KMS-11 (cell line): ENCODE results near the gene PCNX1.

Source experiments
- H2AFZ ChIP-seq: fragments of 200-600 bp; sonication (generic); 2 replicates; pipeline ENCODE4 v1.6.1; 2016; ENCODE audit warnings: antibody characterized with exemption, mixed run types, low read depth
- H3K27ac ChIP-seq: fragments of 200-600 bp; sonication (generic); 2 replicates; pipeline ENCODE4 v1.6.1; 2016; ENCODE audit warnings: mild to moderate bottlenecking, mixed run types
- H3K27me3 ChIP-seq: fragments of 200-600 bp; sonication (generic); 2 replicates; pipeline ENCODE4 v1.6.1; 2017; ENCODE audit warnings: mild to moderate bottlenecking, low read depth, mixed run types, moderate library complexity; ENCODE audit not compliant: insufficient read depth
- H3K36me3 ChIP-seq: fragments of 200-600 bp; sonication (generic); 2 replicates; pipeline ENCODE4 v1.6.1; 2017; ENCODE audit warnings: mild to moderate bottlenecking, mixed run types; ENCODE audit not compliant: insufficient read depth
- H3K4me1 ChIP-seq: fragments of 200-600 bp; sonication (generic); 2 replicates; pipeline ENCODE4 v1.6.1; 2016; ENCODE audit warnings: mild to moderate bottlenecking, low read depth, mixed run types; ENCODE audit not compliant: poor library complexity, severe bottlenecking
- H3K4me2 ChIP-seq: fragments of 200-600 bp; sonication (generic); 2 replicates; pipeline ENCODE4 v1.7.0; 2016; ENCODE audit warnings: mild to moderate bottlenecking, mixed run types
- H3K4me3 ChIP-seq: fragments of 200-600 bp; sonication (generic); IDR thresholded peaks from 2 replicates; pipeline ENCODE4 v1.6.1; 2017; ENCODE audit warnings: low read depth, low read length, mixed read lengths; ENCODE audit not compliant: insufficient read depth
- H3K79me2 ChIP-seq: fragments of 200-600 bp; sonication (generic); 2 replicates; pipeline ENCODE4 v1.6.1; 2016; ENCODE audit warnings: low read depth, mixed run types; ENCODE audit not compliant: insufficient read depth
- H3K9ac ChIP-seq: fragments of 200-600 bp; sonication (generic); 2 replicates; pipeline ENCODE4 v1.6.1; 2016; ENCODE audit warnings: mild to moderate bottlenecking, mixed run types
- H4K20me1 ChIP-seq: fragments of 200-600 bp; sonication (generic); 2 replicates; pipeline ENCODE4 v1.6.1; 2016; ENCODE audit warnings: mild to moderate bottlenecking, mixed run types; ENCODE audit not compliant: insufficient read depth
- CTCF ChIP-seq: fragments of 200-600 bp; sonication (generic); conservative IDR thresholded peaks from 2 replicates; pipeline ENCODE4 v1.6.1; 2017; ENCODE audit warnings: low read depth, mild to moderate bottlenecking, antibody characterized with exemption, low read length, moderate library complexity, mixed read lengths

Gene PCNX1

GRCh38 chr14:70995211-70995610 is 88.0 kb downstream of the PCNX1 start:
- no peak for TF ChIP-seq CTCF
- Histone ChIP-seq H4K20me1 (no peaks in the 10 kb centered on the region), H3K79me2 (no peaks in the 10 kb centered on the region), H2AFZ (no peak overlapping the region), H3K4me1 (no peaks in the 10 kb centered on the region), H3K36me3 (no peaks in the 10 kb centered on the region), H3K27me3 (no peaks in the 10 kb centered on the region), H3K4me3 (no peak overlapping the region), H3K4me2 (no peak overlapping the region), H3K27ac (no peak overlapping the region), H3K9ac (no peak overlapping the region)

GRCh38 chr14:70995671-70996070 is 88.4 kb downstream of the PCNX1 start:
- H3K27me3 ChIP-seq = no peaks in the 10 kb centered on the region
- no peak for TF ChIP-seq CTCF
- H4K20me1 ChIP-seq = no peaks in the 10 kb centered on the region
- no peaks in the 10 kb centered on the region for H3K4me1 ChIP-seq
- H3K79me2 ChIP-seq = no peaks in the 10 kb centered on the region
- H3K9ac ChIP-seq = no peak overlapping the region
- no peak overlapping the region for H3K4me3 ChIP-seq
- no peak overlapping the region for H3K27ac ChIP-seq
- H3K36me3 ChIP-seq = no peaks in the 10 kb centered on the region
- no peak overlapping the region for H3K4me2 ChIP-seq
- H2AFZ ChIP-seq = no peak overlapping the region

GRCh38 chr14:70999117-70999516 is 91.9 kb downstream of the PCNX1 start:
- TF ChIP-seq CTCF = no peak
- Histone ChIP-seq H3K4me1 (no peaks in the 10 kb centered on the region), H2AFZ (no peak overlapping the region), H3K27me3 (no peaks in the 10 kb centered on the region), H3K4me2 (no peak overlapping the region), H3K36me3 (no peaks in the 10 kb centered on the region), H3K9ac (no peak overlapping the region), H3K27ac (no peak overlapping the region), H3K4me3 (no peak overlapping the region), H4K20me1 (no peaks in the 10 kb centered on the region), H3K79me2 (no peaks in the 10 kb centered on the region)

DNA sequence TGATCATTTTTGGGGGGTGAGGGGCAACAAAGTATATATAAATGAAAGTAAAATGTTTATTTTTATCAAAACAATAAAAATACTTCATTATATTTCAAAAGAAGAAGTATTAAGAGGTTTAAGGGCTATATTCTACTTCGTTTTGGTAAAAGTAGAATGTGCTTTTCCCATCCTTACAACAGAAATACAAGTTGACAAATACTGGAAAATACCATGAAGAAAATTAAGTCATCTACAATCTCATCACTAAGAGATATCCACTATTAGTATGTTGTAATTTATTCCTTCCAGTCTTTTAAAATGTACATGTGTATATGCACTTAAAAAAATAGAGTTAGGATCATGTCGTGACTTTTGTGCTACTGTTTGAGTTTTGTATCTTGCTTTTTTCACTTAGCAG is 92.8 kb downstream of the PCNX1 start:
- Histone ChIP-seq H3K79me2 (no peaks in the 10 kb centered on the region), H3K4me3 (no peak overlapping the region), H3K27ac (no peak overlapping the region), H3K36me3 (no peaks in the 10 kb centered on the region), H2AFZ (no peak overlapping the region), H4K20me1 (no peaks in the 10 kb centered on the region), H3K27me3 (no peaks in the 10 kb centered on the region), H3K4me2 (no peak overlapping the region), H3K9ac (no peak overlapping the region), H3K4me1 (no peaks in the 10 kb centered on the region)
- no peak for TF ChIP-seq CTCF

DNA sequence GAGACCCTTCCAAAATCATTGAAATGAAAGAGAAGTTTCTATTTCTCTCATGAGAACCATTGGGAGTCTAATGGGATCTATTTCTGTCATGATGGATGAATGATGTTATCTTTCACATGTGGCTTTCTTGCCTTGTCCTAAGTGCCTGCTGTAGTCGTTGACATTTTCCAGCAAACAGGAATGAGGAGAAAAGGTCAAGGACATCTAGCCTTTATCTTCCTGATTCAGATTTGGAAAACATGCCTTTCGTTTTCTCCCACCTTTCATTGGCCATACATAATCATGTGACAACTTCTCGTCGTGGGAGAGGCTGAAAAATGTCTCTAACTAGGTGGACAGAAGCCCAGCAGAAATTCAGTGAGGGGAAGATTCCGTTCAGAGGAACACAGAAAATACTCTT is 94.5 kb downstream of the PCNX1 start:
- Histone ChIP-seq H3K27me3 (no peaks in the 10 kb centered on the region), H3K79me2 (no peaks in the 10 kb centered on the region), H3K4me3 (no peak overlapping the region), H3K9ac (no peak overlapping the region), H3K36me3 (no peaks in the 10 kb centered on the region), H3K27ac (no peak overlapping the region), H2AFZ (no peak overlapping the region), H4K20me1 (no peaks in the 10 kb centered on the region), H3K4me2 (no peak overlapping the region), H3K4me1 (no peaks in the 10 kb centered on the region)
- no peak for TF ChIP-seq CTCF
